Stimulated activated CD8-positive, alpha-beta memory T cell treated with anti-CD3 and anti-CD28 coated beads, Interleukin-7, amount 100 ng/mL, for 4 hours (primary cell): ENCODE data around the gene BTNL8.
"Not testable (repeated sequence)": the region's sequence is repeated elsewhere in the genome, so short reads cannot be mapped to it uniquely, and the experiment has no call there.

ENCODE experiments used
- DNase-seq, 2 donors: peaks; one replicate each; pipeline ENCODE4 v3.0.0-alpha.2; 2020; ENCODE audit warnings: low read depth in 2 of 2

BTNL8 gene

DNA sequence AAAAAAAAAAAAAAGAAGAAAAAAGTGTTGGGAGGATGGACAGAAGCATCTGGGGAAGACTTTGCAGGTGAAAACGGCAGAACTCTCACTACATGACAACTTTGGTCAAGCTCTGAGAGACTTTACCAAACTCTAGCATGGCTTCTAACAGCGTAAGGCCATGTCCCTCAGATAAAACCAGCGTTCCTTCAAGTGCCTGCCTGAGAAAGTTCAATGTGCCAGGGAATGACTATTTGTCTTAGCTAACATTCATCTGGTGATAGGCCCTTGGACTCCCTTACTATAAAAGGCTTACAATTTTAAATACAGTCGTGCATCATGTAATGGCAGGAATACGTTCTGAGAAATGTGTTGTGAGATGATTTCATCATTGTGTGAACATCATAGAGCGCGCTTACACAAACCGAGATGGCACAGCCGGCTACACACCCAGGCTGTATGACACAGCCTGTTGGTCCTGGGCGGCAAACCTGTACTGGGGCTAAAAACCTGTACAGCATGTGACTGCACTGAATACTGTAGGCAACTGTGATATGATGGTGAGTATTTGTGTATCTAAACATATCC, 23.0 kb upstream of the BTNL8 start:
- no peak for DNase-seq

DNA sequence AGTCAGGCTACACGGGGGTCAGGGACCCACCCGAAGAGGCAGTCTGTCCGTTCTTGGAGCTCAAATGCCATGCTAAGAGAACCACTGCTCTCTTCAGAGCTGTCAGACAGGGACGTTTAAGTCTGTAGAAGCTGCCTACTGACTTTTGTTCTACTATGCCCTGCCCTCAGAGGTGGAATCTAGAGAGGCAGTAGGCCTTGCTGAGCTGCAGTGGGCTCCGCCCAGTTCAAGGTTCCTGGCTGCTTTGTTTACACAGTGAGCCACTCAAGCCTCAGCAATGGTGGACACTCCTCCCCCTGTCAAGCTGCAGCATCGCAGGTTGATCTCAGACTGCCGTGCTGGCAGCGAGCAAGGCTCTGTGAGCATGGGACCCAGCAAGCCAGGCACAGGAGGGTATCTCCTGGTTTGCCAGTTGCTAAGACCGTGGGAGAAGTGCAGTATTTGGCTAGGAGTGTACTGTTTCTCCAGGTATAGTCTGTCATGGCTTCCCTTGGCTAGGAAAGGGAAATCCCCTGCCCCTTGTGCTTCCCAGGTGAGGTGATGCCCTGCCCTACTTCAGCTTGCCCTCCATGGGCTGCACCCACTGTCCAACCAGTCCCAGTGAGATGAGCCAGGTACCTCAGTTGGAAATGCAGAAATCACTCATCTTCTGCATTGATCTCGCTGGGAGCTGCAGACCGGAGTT, 13.0 kb upstream of the BTNL8 start:
- not testable (repeated sequence) for DNase-seq

GRCh38 chr5:180889381-180889780, 9.6 kb upstream of the BTNL8 start:
- no peak for DNase-seq

GRCh38 chr5:180895330-180895729, 3.6 kb upstream of the BTNL8 start:
- DNase-seq, result not testable (repeated sequence)

DNA sequence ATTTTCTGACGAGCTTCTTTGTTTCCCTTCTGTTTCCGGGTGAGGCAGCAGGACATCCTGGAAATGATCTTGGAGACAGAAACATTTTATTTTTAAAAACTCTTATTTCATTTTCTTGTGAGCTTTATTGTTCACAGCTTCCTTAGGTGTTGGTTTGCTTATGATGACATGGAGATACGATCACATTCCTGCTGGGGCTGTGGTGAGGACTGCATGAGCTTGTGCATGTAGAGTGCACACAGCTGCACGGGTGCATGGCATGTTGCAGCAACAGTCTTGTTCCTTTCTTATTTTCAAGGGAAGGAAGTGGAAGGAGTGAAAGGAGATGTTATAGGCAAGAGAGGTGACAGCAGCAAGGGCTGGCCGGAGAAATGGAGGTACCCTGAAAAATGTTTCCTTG, 1.2 kb downstream of the BTNL8 start:
- no peak for DNase-seq

DNA sequence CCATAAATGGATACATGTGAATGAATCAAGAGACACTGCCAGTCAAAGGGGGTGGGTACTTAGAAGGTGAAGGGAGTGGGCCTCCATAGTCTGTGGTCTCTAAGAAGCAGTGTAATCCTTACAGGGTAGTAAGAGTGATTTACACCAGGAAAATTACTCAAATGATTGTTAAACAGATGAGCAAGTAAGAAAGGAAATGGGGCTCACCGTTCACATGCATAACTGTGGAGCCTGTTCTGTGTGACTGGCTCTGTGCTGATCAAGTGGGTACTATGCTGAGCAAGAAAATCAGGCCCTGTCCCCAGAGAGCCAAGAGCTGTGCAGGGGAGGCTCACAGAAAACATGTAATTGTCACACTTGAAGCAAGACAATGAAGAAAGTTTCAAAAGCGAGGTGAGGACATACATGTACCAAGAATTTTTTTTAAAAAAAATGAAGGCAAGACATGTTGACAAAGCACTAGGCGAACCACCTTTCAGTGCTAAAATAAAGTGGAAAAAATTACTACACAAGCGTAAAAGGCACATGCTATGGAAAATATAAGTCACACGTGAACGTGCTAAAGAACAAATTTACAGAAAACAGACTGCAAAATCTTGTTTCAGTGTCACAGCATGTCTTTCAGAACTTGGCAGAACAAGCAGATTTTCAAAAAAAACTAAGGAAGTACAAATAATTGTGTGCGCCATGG, 2.5 kb downstream of the BTNL8 start:
- DNase-seq, result no peak

DNA sequence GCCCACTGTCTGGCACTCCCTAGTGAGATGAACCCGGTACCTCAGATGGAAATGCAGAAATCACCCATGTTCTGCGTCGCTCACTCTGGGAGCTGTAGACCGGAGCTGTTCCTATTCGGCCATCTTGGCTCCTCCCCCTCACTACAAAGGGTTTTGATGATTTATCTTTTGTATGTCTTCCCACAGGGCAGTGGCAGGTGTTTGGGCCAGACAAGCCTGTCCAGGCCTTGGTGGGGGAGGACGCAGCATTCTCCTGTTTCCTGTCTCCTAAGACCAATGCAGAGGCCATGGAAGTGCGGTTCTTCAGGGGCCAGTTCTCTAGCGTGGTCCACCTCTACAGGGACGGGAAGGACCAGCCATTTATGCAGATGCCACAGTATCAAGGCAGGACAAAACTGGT, 9.4 kb downstream of the BTNL8 start:
- no peak for DNase-seq

- no peak for DNase-seq
Observed at GRCh38 chr5:180908998-180909731, 10.2 kb downstream of the BTNL8 start.

GRCh38 chr5:180909782-180910181, 10.8 kb downstream of the BTNL8 start:
- DNase-seq, result no peak

GRCh38 chr5:180910182-180910581, 11.2 kb downstream of the BTNL8 start:
- no peak for DNase-seq

DNA sequence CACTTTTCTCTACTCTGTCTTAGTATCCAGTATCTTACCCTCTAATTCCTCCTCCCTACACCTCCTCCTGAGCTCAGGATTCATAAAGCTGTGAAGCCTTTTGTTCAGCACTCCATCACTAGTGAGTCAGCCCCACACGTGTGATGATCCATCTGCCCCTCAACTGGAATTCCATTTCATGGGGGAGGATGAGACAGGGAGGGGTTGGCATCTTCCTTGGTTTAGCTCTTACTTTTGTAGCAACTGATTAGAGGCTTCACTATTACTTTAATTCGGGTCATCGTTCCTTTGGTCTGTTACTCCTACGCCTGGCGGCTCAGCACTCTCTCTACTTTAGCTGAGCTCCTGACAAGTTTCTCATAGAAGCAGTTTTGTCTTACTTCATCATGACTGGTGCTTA, 11.8 kb downstream of the BTNL8 start:
- DNase-seq, result no peak

- no peak for DNase-seq
Observed at GRCh38 chr5:180914646-180915045, 15.7 kb downstream of the BTNL8 start.

DNA sequence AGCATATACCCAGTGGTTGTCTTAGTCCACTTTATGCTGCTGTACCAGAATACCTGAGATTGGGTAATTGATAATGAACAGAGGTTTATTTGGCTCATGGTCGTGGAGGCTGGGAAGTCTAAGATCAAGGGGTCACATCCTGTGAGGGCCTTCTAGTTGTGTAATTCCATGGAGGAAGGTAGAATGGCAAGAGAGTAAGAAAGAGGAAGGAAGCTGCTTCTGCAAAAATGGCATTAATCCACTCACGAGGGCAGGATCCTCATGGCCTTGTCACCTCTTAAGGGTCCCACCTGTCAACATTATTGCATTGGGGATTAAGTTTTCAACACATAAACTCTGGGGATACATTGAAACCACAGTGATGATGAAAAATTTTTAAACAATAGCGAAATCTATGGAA, 17.0 kb downstream of the BTNL8 start:
- DNase-seq, result no peak

DNA sequence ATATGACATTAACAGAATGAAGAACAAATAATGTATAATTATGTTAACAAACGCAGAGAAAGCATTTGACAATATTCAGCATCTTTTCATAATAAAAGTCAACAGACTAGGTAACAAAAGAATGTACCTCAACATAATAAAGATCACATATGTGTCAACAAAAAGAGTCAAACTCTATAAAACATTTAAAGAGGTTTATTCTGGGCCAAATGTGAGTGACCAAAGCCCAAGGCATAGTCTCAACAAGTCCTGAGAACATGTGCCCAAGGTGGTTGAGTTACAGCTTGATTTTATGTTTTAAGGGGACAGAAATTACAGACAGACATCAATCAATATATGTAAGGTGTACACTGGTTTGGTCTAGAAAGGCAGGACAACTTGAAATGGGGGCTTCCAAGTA, 19.4 kb downstream of the BTNL8 start:
- DNase-seq, result no peak

DNA sequence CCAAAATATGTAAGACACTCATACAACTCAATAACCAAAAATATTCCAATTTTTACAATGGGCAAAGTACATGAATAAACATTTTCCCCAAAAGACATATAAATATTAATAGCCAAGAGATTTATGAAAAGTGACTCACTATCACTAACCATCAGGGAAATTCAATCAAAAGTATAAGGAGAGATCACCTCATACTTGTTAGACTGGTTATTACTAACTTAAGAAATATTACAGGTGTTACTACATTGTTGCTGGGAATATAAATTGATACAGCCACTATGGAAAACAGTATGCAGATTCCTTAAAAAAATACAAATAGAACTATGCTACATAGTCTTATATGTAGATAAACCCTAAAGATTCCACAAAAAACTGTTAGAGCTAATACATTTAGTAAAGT, 21.8 kb downstream of the BTNL8 start:
- DNase-seq, result no peak

DNA sequence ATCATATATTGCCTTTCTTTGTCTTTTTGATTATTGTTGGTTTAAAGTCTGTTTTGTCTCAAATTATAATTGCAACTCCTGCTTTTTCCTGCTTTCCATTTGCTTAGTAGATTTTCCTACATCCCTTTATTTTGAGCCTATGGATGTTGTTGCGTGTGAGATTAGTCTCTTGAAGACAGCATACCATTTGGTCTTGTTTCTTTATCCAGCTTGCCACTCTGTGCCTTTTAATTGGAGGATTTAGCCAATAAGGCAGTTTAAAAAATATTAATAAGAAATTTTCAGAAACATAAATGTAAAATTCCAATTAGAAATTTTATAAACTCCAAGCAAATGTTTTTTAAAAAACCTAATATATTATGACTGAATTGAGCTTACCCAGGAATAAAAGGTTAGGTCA, 24.0 kb downstream of the BTNL8 start:
- DNase-seq, result no peak

DNA sequence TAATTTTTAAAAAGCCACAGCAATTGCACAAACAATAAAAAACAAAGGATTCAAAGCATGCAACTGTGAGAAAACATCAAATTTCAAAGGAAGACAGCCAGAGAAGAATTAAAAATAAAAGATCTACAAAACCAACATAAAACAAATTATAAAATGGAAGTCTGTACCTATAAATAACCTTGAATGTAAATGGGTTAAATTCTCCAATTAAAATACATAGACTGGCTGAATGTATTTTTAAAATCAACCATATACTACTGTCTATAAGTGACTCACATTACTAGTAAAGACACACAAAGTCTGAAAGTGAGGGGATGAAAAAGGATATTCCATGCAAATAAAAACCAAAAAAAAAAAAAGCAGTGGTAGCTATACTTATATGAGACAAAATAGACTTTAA, 33.7 kb downstream of the BTNL8 start:
- DNase-seq, result no peak

GRCh38 chr5:180935203-180935602, 36.2 kb downstream of the BTNL8 start:
- DNase-seq, result no peak

DNA sequence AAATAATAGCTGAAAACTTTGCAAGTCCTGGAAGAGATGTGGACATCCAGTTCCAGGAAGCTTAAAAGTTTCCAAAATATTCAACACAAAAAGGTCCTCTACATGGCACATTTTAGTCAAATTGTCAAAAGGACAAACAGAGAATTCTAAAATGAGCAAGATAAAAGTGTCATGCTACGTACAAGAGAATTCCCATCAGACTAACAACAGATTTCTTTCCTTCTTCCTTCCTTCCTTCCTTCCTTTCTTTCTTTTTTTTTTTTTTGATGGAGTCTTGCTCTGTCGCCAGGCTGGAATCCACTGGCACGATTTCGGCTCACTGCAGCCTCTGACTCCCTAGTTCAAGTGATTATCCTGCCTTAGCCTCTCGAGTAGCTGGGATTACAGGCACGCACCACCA, 39.3 kb downstream of the BTNL8 start:
- DNase-seq, result no peak

DNA sequence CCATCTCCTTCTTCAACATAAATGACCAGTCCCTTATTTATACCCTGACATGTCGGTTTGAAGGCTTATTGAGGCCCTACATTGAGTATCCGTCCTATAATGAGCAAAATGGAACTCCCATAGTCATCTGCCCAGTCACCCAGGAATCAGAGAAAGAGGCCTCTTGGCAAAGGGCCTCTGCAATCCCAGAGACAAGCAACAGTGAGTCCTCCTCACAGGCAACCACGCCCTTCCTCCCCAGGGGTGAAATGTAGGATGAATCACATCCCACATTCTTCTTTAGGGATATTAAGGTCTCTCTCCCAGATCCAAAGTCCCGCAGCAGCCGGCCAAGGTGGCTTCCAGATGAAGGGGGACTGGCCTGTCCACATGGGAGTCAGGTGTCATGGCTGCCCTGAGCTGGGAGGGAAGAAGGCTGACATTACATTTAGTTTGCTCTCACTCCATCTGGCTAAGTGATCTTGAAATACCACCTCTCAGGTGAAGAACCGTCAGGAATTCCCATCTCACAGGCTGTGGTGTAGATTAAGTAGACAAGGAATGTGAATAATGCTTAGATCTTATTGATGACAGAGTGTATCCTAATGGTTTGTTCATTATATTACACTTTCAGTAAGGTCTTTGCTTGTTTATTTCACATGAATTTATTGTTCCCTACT, 51.5 kb downstream of the BTNL8 start:
- DNase-seq, result no peak

- DNase-seq, result no peak
Observed at GRCh38 chr5:180959661-180960060, 60.7 kb downstream of the BTNL8 start.

DNA sequence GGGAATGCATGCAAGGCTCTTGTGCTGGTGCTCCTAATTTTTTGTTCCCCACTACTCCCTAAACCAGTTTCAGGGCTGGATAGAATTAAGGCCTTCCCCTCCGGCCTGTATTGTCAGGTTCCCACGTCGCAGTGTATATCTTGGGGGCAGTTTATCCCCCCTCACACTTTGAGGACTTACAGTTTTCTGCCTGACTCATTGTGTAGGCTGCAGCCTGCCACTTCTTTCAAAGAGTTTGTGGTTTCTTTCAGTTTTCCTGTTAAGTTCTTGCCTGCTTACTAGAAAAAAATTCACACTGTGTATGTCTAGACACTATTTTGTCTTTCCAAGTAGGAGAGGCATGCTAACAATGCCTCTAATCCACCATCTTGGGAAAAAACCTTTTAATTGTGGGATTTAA, 61.2 kb downstream of the BTNL8 start:
- no peak for DNase-seq
